K562 (cell line): ENCODE measurements around the gene EZH2.

Source experiments
- HCFC1 ChIP-seq: IDR thresholded peaks from 2 replicates; pipeline ENCODE4 v1.6.1; 2012; ENCODE audit warnings: low read depth, low read length, improper control_type of control experiment
- MAFK ChIP-seq: IDR thresholded peaks from 2 replicates; pipeline ENCODE4 v1.6.1; 2011; ENCODE audit warnings: low read length, improper control_type of control experiment
- NFRKB ChIP-seq: fragments of 450-650 bp; IDR thresholded peaks from 2 replicates; pipeline ENCODE4 v1.6.1; 2016; ENCODE audit warnings: low read depth
- POLR2A ChIP-seq: fragments of 450-650 bp; conservative IDR thresholded peaks from 2 replicates; pipeline ENCODE4 v1.6.1; 2016
- SMARCC2 ChIP-seq: fragments of 450-650 bp; IDR thresholded peaks from 2 replicates; pipeline ENCODE4 v1.6.1; 2017; ENCODE audit warnings: antibody characterized with exemption, moderate library complexity, mild to moderate bottlenecking, low read depth
- SP2 ChIP-seq: IDR thresholded peaks from 2 replicates; pipeline ENCODE4 v1.6.1; 2011; ENCODE audit warnings: mild to moderate bottlenecking, low read depth, low read length, moderate library complexity; ENCODE audit not compliant: poor library complexity, severe bottlenecking; ENCODE audit errors: extremely low read depth
- TAF1 ChIP-seq: IDR thresholded peaks from 2 replicates; pipeline ENCODE4 v1.6.1; 2011; ENCODE audit warnings: mild to moderate bottlenecking, low read length, moderate library complexity; ENCODE audit not compliant: insufficient read depth, control insufficient read depth, severe bottlenecking; ENCODE audit errors: extremely low read depth
- ZKSCAN3 ChIP-seq: fragments of 250-450 bp; sonication (Bioruptor Pico); IDR thresholded peaks from 2 replicates; pipeline ENCODE4 v1.4.0; 2020
- ZNF589 ChIP-seq: fragments of 200-800 bp; sonication (Bioruptor generic); IDR thresholded peaks from 2 replicates; pipeline ENCODE4 v1.6.1; 2016; ENCODE audit warnings: low read depth, missing genetic modification characterization, missing compliant biosample characterization
- TF ChIP-seq, protein P1 (sequence below): fragments of 250-450 bp; sonication (Bioruptor Pico); IDR thresholded peaks from 2 replicates; pipeline ENCODE4 v1.8.0; 2021; ENCODE audit warnings: moderate library complexity, mild to moderate bottlenecking, inconsistent platforms
- TF ChIP-seq, protein P2 (sequence below), 3 experiments: IDR thresholded peaks in 2 of 3; conservative IDR thresholded peaks in 1 of 3; 2 replicates each; pipeline ENCODE4 v1.5.1; 2011 to 2012; ENCODE audit warnings: low read length in 3 of 3, mild to moderate bottlenecking in 3 of 3, control low read depth in 2 of 3, improper control_type of control experiment in 1 of 3, inconsistent platforms in 1 of 3, low read depth in 1 of 3, mixed read lengths in 1 of 3, moderate library complexity in 1 of 3; ENCODE audit not compliant: insufficient read depth in 2 of 3
- TF ChIP-seq, protein P3 (sequence below): sonication (generic); formaldehyde crosslinking; IDR thresholded peaks from 2 replicates; pipeline ENCODE4 v1.8.0; 2022; ENCODE audit warnings: missing genetic modification reagents, mild to moderate bottlenecking, borderline replicate concordance

DNA sequence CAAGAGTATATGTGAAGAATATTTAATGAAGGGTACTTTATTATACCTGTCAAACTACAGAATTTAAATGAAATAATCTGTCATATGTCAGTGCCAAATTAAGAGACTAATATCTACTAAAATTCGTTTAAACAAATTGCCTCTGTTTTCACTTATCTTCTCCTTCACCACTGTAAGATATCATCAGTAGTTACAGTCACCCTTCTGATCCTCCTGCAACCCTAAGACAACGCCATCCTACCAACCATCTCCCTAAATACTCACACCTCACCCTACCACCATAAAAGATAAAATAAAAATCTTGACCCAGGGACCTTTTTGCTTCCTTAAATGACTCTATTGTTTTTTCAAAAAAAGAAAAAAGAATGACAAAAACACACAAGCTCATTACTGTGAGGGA lies 20.8 kb downstream of the EZH2 start:
- no peak for TF ChIP-seq SMARCC2
- no peak for TF ChIP-seq ZKSCAN3 (CRISPR knock-in tag)
- no peak for TF ChIP-seq MAFK
- TF ChIP-seq TAF1: no peak
- TF ChIP-seq, protein P1, sequence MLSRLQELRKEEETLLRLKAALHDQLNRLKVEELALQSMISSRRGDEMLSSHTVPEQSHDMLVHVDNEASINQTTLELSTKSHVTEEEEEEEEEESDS (CRISPR knock-in tag): no peak
- TF ChIP-seq, protein P2, sequence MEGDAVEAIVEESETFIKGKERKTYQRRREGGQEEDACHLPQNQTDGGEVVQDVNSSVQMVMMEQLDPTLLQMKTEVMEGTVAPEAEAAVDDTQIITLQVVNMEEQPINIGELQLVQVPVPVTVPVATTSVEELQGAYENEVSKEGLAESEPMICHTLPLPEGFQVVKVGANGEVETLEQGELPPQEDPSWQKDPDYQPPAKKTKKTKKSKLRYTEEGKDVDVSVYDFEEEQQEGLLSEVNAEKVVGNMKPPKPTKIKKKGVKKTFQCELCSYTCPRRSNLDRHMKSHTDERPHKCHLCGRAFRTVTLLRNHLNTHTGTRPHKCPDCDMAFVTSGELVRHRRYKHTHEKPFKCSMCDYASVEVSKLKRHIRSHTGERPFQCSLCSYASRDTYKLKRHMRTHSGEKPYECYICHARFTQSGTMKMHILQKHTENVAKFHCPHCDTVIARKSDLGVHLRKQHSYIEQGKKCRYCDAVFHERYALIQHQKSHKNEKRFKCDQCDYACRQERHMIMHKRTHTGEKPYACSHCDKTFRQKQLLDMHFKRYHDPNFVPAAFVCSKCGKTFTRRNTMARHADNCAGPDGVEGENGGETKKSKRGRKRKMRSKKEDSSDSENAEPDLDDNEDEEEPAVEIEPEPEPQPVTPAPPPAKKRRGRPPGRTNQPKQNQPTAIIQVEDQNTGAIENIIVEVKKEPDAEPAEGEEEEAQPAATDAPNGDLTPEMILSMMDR (IDR thresholded peaks at IDR 0.05 in 2 of 3, conservative IDR thresholded peaks at IDR 0.05 in 1 of 3; ENCODE audit: insufficient read depth in 2 of 3, low read depth in 1 of 3, low read length in 3 of 3): no peak
- no peak for TF ChIP-seq ZNF589
- TF ChIP-seq SP2: no peak
- TF ChIP-seq NFRKB: no peak
- TF ChIP-seq, protein P3, sequence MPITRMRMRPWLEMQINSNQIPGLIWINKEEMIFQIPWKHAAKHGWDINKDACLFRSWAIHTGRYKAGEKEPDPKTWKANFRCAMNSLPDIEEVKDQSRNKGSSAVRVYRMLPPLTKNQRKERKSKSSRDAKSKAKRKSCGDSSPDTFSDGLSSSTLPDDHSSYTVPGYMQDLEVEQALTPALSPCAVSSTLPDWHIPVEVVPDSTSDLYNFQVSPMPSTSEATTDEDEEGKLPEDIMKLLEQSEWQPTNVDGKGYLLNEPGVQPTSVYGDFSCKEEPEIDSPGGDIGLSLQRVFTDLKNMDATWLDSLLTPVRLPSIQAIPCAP (CRISPR knock-in tag): no peak
- no peak for TF ChIP-seq POLR2A
- no peak for TF ChIP-seq HCFC1
